Mesothelial cell of epicardium (in vitro differentiated cells): ENCODE data around the gene ZBTB42. TPM values are rescaled to one million over a fixed set of nuclear protein-coding genes. Genes with fewer than 3 reads are reported as not detected.

Experiments used
- DNase-seq, 2 experiments: peaks; one replicate each; pipeline ENCODE4 v3.0.0; 2021; ENCODE audit warnings: low spot score in 2 of 2; ENCODE audit not compliant: unreplicated experiment in 2 of 2
- H3K27ac Mint-ChIP-seq: 2 replicates; pipeline ENCODE4 v1.8.0; 2021; ENCODE audit warnings: mixed read lengths
- H3K27me3 Mint-ChIP-seq: 2 replicates; pipeline ENCODE4 v1.8.0; 2021; ENCODE audit warnings: low read depth, mixed read lengths
- H3K36me3 Mint-ChIP-seq: 2 replicates; pipeline ENCODE4 v1.8.0; 2021; ENCODE audit warnings: mixed read lengths
- H3K4me1 Mint-ChIP-seq: 2 replicates; pipeline ENCODE4 v1.8.0; 2021; ENCODE audit warnings: mixed read lengths
- H3K4me3 Mint-ChIP-seq: 2 replicates; pipeline ENCODE4 v1.8.0; 2021; ENCODE audit warnings: mild to moderate bottlenecking, moderate library complexity, mixed read lengths
- H3K9me3 Mint-ChIP-seq: 2 replicates; pipeline ENCODE4 v1.8.0; 2021; ENCODE audit warnings: mixed read lengths
- CTCF ChIP-seq: fragments of 200-600 bp; sonication (generic); IDR thresholded peaks from one replicate; pipeline ENCODE4 v1.5.0; 2021; ENCODE audit warnings: antibody characterized with exemption; ENCODE audit not compliant: unreplicated experiment
- total RNA-seq: library from RNA; stranded (reverse); gene quantifications from 3 replicates; pipeline ENCODE4 v1.2.1, GENCODE V29; 2021

The ZBTB42 gene
- total RNA-seq, 1 donor from 2014 or later: 6.2 TPM

GRCh38 chr14:104780513-104781030, 20.3 kb upstream of the ZBTB42 start:
- no peak overlapping the region for H3K4me3 Mint-ChIP-seq
- peaks cover 4% of the 10 kb centered on the region for H3K36me3 Mint-ChIP-seq
- no peaks in the 10 kb centered on the region for H3K4me1 Mint-ChIP-seq
- no peak overlapping the region for H3K27ac Mint-ChIP-seq
- H3K9me3 Mint-ChIP-seq: no peaks in the 10 kb centered on the region
- TF ChIP-seq CTCF: no peak
- DNase-seq: no peak
- no peaks in the 10 kb centered on the region for H3K27me3 Mint-ChIP-seq

GRCh38 chr14:104781271-104782077, 19.4 kb upstream of the ZBTB42 start:
- H3K9me3 Mint-ChIP-seq: no peaks in the 10 kb centered on the region
- no peak for TF ChIP-seq CTCF
- DNase-seq: no peak
- H3K27me3 Mint-ChIP-seq: no peaks in the 10 kb centered on the region
- H3K4me1 Mint-ChIP-seq: no peaks in the 10 kb centered on the region
- H3K36me3 Mint-ChIP-seq: peaks cover 2% of the 10 kb centered on the region
- H3K4me3 Mint-ChIP-seq: no peak overlapping the region
- H3K27ac Mint-ChIP-seq: no peak overlapping the region

DNA sequence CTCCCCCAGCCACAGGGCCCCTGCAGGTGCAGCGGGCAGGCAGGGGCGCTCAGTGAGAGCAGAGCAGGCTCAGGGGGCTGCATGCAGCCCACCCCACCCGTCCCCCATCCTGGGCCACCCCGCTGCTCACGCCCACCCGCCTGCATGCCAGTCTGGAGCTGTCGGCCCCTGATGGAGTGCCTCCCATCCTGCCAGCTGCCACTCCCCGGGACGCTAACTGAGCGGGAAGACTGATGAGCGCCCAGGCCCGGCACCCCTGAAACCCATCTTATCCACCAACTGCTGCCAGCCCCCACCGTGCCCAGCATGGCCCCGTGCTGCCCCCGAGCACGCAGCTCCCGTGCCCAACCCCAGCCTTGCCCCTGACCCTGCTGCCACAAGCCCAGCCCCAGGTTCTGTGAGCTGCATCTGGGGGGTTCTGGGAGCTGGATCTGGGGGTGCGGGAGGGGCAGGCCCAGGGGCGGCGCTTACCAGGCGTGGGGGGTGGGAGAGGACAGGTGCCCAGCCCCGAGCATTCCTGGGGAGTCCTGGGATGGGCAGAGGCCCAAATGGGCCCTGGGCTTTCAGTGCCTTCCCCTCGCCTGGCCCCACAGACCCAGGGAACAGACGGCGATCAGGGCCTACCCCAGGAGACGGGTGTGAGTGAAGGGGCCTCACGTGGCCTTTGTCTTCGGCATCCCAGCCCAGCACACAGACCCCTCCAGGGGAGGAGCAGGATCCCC, 18.7 kb upstream of the ZBTB42 start:
- Mint-ChIP-seq H3K27ac (no peak overlapping the region), H3K9me3 (no peaks in the 10 kb centered on the region), H3K4me3 (no peak overlapping the region), H3K4me1 (no peaks in the 10 kb centered on the region), H3K27me3 (no peaks in the 10 kb centered on the region), H3K36me3 (no peaks in the 10 kb centered on the region)
- DNase-seq: no peak
- no peak for TF ChIP-seq CTCF

- H3K27ac Mint-ChIP-seq: no peak overlapping the region
- H3K27me3 Mint-ChIP-seq: no peaks in the 10 kb centered on the region
- H3K36me3 Mint-ChIP-seq: no peaks in the 10 kb centered on the region
- DNase-seq: no peak
- no peak for TF ChIP-seq CTCF
- H3K4me1 Mint-ChIP-seq: no peaks in the 10 kb centered on the region
- no peaks in the 10 kb centered on the region for H3K9me3 Mint-ChIP-seq
- no peak overlapping the region for H3K4me3 Mint-ChIP-seq
Measured at GRCh38 chr14:104782808-104783139, 18.1 kb upstream of the ZBTB42 start.

GRCh38 chr14:104783484-104784217, 17.2 kb upstream of the ZBTB42 start:
- DNase-seq: no peak
- Mint-ChIP-seq H3K27me3 (no peaks in the 10 kb centered on the region), H3K4me1 (no peaks in the 10 kb centered on the region), H3K9me3 (no peaks in the 10 kb centered on the region), H3K4me3 (no peak overlapping the region), H3K27ac (no peak overlapping the region), H3K36me3 (no peaks in the 10 kb centered on the region)
- no peak for TF ChIP-seq CTCF
